Measurements from ENCODE around the gene NOCT.
"Not testable (repeated sequence)": the region's sequence is repeated elsewhere in the genome, so short reads cannot be mapped to it uniquely, and the experiment has no call there.

The NOCT gene

DNA sequence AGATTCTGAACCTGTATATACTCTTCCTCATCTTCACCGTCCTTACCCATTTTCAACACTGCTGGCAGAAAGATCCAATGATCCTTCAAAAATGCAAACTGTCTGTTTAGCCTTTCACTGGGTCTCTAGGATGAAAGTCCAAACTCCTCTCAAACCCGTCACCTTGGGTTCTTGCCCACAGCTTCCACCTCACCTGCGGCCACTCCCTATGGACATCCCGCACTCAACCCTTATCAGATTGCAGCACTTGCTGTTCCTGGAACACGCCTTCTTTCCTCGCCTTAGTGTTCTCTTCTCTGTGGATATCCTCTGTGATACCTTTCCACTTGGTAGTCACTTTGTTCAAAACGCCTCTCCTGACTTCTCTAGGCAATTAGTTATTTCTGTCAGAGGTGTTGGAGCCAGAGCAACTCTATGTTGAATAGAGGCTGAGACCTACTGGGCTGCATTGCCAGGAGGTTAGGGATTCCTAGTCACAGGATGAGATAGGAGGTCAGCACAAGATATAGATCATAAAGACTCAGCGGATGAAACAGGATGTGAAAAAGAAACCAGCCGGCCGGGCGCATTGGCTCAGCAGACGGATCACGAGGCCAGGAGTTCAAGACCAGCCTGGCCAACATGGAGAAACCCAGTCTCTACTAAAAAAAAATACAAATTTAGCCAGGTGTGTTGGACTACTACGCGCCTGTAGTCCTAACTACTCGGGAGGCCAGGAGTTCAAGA lies 4.2 kb upstream of the NOCT start:
- DNase-seq, result no peak

DNA sequence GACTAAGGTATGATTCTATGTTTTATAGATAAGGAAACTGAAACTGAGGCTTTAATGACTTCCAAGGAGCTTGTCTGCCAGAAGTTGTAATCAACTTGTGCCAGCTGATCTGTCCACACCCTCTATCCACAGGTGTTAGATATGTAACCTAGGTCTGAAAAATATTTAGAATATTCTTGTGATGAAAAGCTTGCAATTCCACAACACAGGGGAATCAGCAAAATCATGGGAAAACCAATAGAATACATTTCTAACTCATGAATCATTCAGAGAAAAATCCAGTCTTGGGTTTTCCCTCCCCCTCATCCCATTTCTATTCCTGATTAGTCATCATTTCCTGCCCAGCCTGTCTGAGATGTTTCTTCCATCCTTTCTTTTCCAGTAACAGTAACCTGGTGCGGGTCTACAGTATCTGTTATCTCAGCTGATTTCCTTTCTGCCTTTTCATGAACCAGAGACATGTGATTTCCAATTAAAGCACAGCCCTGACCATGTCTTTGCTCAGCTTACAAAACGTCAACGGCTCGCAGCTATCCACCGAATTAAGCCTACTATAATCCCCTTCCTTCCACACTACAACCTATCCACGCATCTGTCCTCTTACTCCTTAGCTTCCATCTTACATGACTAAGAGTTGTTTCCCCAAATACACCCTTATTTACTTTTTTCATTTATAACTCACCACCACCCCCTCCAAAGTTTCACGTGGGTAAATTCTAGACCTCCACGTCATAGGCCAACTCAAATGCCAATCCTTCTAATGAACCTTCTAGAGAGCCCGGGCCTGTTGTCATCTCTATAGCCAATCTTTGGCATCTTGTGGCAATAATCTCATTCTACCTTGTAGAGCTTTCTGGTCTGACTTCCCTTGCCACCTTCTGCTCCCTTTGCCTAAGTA lies 961 bp upstream of the NOCT start:
- peak; percentile 45 for DNase-seq

DNA sequence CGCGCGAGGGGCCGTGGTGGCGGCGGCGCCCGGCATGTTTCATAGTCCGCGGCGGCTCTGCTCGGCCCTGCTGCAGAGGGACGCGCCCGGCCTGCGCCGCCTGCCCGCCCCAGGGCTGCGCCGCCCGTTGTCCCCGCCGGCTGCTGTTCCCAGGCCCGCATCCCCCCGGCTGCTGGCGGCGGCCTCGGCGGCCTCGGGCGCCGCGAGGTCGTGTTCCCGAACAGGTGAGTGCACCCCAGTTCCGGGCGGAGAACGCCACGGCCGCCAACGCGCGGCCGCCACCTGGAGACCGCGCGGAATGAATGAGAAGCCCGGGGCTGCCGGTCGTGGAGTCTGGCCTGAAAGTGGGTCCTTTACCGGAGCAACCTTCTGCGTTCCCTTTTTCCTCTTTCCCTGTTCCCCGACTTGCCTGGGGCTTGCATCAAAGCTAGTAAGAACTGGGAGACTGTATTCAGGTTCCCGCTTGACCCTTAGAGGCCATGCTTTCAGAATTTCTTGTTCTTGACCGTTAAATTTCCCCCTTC lies 429 bp downstream of the NOCT start:
- DNase-seq, result peak; percentile 56

DNA sequence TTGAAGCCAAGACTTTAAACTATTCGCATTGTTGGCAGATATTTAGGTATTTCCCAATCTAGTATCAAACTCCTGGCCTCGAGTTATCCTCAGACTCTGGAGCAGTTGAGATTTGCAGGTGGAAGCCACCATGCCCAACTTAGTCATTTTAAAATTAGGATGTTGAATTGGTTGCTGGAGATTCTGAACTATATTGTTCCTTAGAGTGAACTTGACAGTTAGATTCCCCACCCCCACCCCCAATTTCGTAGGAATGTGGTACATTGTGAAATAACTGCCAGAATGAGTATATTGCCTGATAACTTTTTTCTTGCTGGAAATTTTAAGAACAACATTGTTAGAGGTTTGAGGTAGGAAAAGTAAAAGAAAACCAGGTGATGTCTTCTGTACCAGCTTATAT lies 2.3 kb downstream of the NOCT start:
- DNase-seq, result no peak

DNA sequence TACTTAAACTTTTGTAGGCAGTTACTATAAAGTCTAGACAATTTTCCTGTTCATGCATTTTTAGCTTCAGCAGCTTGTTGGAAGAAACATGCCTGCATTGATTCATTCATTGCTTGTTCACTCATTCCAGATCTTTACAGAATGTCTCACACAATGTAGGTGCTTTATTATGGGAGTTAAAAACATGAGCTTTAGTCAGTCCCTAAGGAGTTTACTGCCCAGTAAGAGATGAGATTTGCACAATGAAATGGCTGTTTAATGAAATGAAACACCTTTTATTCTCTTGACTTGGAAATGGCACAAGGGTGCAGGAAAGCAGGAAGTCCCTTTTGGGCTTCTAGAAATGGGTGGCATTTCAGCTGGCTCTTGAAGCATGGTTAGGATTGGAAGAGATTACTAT lies 2.9 kb downstream of the NOCT start:
- no peak for DNase-seq

DNA sequence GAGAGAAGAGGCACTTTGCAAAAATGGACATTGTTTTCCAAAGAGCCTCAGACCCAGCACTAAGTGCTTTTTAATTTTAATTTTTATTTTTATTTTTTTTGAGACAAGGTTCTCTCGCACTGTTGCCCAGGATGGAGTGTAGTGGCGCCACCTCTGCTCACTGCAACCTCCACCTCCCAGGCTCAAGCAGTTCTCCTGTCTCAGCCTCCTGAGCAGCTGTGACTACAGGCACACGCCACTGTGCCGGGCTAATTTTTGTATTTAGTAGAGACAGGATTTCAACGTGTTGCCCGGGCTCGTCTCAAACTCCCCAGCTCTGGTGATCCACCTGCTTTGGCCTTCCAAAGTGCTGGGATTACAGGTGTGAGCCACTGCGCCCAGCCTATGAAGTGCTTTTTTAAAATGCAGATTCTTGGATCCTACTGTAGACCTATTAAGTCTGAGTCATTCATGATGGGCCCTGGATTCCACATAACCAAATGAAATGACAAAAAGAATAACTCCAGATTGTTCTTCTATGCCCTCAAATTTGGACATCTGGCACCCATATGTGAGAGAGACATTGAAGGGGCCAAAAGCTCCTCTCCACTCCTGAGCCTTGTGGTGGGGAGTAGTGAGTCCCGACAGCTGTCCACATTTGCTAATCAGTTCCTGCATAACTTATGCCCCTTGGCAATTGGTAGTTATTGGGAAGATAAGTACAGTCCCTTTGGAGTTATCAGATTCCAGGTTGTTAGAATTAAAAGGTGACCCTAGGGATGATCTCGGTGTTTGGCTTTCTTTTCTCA lies 3.6 kb downstream of the NOCT start:
- no peak for DNase-seq

DNA sequence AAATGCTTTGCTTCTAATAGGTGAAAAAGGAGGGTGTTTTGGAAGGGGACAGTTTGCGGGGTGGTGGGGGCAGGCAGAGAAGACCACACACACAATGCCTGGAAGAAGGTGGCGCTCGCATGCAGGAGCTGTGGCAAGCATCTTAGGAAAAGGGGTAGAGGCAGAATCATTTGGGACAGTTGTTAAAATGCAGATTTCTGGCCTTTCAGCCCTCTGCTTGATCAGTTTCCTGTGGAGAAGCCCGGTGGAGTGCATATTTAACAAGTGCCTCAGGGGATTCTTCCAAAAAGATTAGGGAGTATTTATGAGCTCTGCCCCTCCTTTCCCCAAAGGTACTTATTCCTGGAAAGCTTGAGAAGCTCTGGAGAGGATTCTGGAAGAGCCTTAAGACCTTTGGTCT lies 4.8 kb downstream of the NOCT start:
- no peak for DNase-seq

DNA sequence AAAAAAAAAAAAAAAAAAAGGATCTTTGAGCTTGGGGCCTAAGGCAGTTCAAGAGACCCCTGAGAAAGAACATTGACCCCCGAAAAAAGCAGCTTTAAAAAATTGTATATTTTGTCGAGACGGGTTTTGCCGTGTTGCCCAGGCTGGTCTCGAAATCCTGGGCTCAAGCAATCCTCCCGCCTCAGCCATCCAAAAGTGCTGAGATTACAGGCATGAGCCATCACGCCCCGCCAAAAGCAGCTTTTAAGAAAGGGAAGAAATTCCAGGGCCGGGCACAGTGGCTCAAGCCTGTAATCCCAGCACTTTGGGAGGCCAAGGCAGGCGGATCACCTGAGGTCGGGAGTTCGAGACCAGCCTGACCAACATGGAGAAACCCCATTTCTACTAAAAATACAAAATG lies 5.5 kb downstream of the NOCT start:
- not testable (repeated sequence) for DNase-seq

DNA sequence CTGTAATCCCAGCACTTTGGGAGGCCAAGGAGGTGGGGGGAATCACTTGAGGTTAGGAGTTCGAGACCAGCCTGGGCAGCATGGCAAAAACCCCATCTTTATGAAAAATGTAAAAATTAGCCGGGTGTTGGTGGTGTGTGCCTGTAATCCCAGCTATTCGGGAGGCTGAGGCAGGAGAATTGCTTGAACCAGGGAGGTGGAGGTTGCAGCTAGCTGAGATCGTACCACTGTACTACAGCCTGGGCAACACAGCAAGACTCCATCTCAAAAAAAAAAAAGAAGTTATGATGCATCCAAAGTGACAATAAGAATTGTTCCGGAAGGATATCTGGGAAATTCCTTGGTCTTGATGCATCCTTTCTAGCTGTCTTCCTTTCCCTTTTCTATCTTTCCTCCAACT lies 7.3 kb downstream of the NOCT start:
- DNase-seq, result no peak

DNA sequence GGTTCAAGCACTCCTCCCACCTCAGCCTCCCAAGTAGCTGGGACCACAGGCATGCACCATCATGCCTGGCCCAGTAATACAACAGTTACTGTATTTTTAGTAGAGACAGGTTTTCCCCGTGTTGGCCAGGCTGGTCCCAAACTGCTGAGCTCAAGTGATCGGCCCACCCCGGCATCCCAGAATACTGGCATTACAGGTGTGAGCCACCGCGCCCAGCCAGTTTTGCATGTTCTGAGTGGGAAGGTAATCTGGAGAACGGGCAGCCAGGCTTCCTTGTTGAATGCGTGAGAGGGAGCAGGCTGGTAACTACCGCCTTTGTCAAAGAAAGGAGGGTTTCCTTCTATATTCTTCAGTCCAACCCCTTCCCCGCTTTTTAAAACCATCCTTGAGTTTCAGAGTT lies 9.1 kb downstream of the NOCT start:
- no peak for DNase-seq

DNA sequence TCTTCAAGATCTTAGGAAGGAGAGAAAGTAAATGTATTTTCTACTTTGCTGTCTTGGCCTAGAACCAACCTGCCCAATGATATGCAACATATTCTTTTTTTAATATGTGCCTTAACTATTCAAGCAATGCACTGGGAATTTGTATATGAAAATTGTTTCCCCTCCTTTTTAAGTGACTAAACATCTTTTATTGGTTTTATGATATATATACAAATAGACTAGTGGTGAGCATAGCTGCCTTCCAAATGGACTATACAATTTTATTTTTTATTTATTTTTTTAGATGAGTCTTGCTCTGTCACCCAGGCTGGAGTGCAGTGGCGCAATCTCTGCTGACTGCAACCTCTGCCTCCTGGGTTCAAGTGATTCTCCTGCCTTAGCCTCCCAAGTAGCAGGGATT lies 10.3 kb downstream of the NOCT start:
- DNase-seq, result no peak

DNA sequence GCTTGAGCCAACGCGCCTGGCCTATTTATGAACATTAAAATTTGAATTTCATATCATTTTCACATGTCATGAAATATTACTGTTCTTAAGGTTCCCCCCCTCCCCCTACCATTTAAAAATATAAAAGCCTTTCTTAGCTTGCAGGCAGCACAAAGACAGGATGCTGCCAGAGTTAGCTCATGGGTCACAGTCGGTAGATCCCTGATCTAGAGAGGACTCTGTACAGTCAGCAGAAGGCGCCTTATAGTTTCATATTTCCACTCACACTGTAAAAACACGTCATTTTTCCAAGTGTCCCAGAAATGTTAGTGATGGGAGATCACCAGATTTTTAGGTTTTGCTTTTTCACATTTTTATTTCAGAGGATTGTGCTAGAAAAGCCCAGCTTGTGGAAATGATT lies 12.2 kb downstream of the NOCT start:
- DNase-seq, result no peak

DNA sequence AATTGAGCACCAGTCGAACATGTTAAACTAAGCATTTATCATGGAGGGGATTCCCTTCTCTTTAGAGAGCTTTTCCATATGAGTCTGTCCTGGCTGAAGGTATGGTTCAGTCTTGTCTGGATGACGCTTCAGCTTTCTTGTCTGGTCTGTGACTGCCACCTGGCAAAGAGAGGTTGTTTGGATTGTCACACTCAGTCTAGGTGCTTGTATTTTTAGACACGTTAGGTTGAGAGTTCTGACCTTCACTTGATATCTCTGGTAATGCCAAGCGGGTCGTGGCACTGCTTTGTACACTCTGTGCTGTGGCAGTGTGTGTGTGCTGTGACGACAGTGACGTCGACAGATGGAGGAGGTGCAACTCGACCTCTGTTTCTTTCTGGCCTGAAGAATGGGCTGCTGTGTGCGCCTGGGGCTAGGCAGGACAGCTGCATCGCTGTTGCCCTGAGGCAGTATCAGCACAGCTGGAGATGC lies 12.6 kb downstream of the NOCT start:
- DNase-seq, result no peak

DNA sequence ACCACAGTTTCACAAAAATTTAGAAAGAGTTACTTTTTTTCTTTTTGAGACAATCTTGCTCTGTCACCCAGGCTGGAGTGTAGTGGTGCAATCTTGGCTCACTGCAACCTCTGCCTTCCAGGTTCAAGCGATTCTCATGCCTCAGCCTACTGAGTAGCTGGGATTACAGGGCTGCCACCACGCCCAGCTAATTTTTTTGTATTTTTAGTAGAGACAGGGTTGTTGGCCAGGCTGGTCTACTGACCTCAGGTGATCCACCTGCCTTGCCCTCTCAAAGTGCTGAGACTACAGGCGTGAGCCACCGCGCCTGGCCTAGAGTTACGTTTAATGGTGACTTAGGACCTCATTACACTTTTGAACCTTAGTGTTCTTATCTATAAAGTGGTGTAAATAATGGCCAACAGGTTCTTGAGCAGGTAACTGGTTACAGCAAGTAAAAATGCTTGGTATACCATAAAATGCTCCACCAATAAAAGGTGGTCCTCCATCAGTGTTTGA lies 14.3 kb downstream of the NOCT start:
- DNase-seq, result not testable (repeated sequence)

DNA sequence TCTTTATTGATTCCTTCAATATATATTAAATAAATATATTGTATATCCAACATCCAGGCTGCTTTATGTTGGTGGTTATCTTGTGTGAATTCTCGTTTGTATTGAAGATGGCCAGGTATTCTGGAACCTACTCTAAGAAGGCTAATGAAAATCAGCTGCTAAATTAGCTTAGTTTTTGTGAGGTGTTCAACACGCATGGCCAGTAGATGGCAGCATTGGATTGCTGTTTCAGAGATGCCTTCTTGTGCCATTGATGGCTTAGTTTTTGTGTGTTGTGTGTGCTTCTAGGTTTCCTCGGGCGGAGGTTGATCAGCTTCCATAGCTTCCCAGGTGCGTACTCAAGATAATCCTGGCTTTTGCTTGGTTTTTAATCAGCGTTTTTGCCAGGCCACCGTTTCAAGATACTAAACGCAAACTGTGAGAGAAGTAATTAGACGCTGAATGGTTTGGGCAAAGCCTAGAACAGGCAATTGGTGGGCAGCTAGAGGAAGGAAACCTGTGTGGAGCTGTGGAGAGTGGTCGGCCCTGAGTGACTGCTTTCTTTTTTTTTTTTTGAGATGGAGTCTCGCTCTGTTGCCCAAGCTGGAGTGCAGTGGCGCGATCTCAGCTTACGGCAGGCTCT lies 15.1 kb downstream of the NOCT start:
- DNase-seq, result peak; percentile 78

DNA sequence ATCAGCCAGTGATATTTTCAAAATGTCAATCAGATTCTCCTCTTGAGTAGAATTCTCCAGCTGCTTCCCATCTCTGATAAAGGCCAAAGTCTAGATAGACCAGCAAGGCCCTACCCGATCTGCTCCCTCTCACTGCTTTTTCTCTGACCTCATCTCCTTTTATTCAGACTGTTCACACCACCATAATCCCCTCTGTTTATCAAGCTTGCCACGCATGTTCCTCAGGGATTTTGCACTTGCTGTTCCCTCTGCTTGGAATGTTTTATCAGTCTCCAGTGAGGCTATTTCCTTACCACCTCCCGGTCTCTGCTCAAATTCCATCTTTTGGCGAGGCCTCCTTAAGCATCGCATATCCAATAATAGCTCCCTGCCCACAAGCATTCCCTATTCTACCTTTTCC lies 20.1 kb downstream of the NOCT start:
- no peak for DNase-seq

DNA sequence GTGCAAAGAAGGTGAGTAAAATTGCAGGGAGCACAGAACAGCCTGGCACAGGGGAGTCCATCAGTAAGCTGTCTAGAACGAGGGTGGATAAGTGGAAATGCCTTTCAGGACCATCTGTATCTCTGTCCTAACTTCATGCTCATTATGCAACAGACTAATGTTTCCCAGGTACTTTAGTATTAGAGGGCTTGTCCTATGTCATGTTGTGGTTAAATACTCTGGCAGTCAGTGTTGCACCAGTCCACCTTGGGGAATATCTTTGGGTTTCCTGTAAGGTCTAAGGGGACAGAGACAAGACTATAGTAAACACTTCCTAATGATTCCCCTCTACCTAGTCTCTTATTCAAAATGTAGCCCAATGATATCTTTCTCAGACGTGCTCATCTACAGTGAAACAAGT lies 21.3 kb downstream of the NOCT start:
- no peak for DNase-seq

DNA sequence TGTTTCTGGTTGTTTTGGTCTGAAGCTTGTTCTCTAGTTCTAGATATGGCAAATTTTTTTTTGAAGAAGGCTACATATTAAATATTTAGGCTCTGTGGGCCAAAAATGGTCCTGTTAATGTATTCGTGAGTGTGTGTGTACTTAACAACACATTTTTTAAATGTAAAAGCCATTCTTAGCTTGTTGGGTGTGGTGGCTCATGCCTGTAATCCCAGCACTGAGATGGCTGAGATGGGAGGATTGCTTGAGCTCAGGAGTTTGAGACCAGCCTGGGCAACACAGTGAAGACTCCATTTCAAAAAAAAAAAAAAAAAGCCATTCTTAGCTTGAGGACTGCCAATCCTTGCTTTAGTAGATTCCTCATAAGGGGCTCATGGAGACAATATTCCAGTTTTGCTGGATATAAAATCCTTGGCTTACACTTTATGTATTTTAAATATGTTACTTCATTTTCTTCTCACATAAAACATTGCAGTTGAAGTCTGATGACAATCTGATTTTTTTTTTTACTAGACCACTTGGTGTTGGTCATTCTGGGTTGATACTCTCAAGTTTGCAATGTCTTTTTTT lies 23.4 kb downstream of the NOCT start:
- no peak for DNase-seq

DNA sequence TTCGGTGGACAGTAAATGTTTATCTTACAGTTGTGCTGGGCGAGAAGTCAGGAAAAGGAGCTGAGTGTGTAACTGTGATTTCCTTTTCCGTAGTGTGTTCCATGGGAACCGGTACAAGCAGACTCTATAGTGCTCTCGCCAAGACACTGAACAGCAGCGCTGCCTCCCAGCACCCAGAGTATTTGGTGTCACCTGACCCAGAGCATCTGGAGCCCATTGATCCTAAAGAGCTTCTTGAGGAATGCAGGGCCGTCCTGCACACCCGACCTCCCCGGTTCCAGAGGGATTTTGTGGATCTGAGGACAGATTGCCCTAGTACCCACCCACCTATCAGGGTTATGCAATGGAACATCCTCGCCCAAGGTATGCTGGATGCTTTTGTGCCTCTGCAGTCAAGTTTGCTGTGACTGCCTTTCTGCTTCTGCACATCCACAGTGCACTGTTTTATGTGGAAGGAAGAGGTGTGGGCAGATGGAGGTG lies 27.4 kb downstream of the NOCT start:
- DNase-seq, result peak; percentile 39

DNA sequence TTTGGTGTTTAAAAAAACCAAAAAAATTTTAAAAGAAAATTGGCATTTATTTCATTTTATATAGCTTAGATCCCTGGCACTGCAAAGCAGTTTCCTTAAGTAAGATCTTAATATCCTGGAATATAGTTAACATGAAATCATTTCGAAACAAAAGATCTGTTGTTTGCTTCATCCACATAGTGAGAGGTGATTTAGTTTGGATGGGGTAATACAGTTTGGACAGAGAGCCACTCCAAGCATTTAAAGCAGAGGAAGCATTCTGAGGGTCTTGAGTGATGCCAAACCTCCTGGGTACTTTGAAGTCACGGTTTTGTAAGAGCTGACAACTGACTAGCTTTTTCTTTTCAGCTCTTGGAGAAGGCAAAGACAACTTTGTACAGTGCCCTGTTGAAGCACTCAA lies 28.7 kb downstream of the NOCT start:
- DNase-seq, result no peak

DNA sequence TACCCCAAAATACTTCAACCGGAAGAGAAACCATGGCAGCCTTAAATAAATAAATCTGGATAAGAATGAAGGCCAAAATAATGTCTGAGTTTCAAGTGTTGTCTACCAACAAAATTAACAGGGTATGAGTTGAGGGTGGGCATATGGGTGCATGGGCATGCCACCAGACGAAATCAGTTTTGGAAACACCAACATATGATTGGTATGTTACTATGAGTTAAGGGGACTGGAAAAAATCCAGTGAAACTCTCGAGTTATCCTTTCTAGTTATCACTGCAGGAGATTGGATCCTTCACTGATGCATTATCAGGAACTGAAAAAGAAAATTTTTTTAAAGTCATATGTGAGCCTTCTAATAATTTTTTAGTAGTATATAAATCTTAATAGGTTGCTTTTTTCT lies 32.4 kb downstream of the NOCT start:
- DNase-seq, result no peak

DNA sequence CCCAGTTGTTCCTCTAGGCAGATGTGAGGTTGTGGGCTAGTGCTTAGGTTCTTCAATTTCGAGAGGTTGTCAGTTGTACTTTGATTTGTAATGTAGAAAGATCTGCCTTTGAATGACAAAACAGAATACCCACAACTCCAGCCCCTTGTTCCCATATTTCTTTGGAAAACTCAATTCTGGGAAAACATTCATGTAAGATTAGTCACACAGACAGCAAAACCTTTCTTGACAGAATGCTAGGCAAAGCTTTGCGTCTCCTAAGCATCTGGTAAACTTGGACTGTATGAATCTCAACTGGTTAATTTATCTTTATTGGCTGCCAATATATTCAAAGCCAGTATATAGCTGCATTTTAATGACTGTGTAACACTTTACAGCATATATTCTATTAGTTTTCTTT lies 34.9 kb downstream of the NOCT start:
- DNase-seq, result no peak
